ENCODE measurements around the gene ANKRD9.

ANKRD9 gene

GRCh38 chr14:102497998-102498677, 11.4 kb downstream of the ANKRD9 start:
- no peak for DNase-seq (ENCODE audit: low read depth)

GRCh38 chr14:102496958-102497744, 12.4 kb downstream of the ANKRD9 start:
- DNase-seq (ENCODE audit: low read depth): no peak

- DNase-seq (ENCODE audit: low read depth): no peak
Measured at GRCh38 chr14:102496331-102496691, 13.3 kb downstream of the ANKRD9 start.

- DNase-seq (ENCODE audit: low read depth): no peak
Measured at GRCh38 chr14:102495491-102496330, 13.9 kb downstream of the ANKRD9 start.

- DNase-seq (ENCODE audit: low read depth): no peak
Measured at GRCh38 chr14:102493585-102493984, 16.0 kb downstream of the ANKRD9 start.

- DNase-seq (ENCODE audit: low read depth): no peak
Measured at GRCh38 chr14:102493096-102493495, 16.5 kb downstream of the ANKRD9 start.

- no peak for DNase-seq (ENCODE audit: low read depth)
Measured at GRCh38 chr14:102492531-102492910, 17.1 kb downstream of the ANKRD9 start.

GRCh38 chr14:102491786-102492530, 17.6 kb downstream of the ANKRD9 start:
- DNase-seq (ENCODE audit: low read depth): no peak

GRCh38 chr14:102491366-102491765, 18.2 kb downstream of the ANKRD9 start:
- no peak for DNase-seq (ENCODE audit: low read depth)

GRCh38 chr14:102490456-102490855, 19.1 kb downstream of the ANKRD9 start:
- DNase-seq (ENCODE audit: low read depth): no peak

GRCh38 chr14:102487204-102487577, 22.4 kb downstream of the ANKRD9 start:
- no peak for DNase-seq (ENCODE audit: low read depth)

- DNase-seq (ENCODE audit: low read depth): no peak
Measured at GRCh38 chr14:102486513-102487203, 22.9 kb downstream of the ANKRD9 start.

- DNase-seq (ENCODE audit: low read depth): no peak
Measured at GRCh38 chr14:102485693-102486512, 23.7 kb downstream of the ANKRD9 start.

- no peak for DNase-seq (ENCODE audit: low read depth)
Measured at GRCh38 chr14:102484316-102484715, 25.3 kb downstream of the ANKRD9 start.

GRCh38 chr14:102481791-102482238, 27.8 kb downstream of the ANKRD9 start:
- no peak for DNase-seq (ENCODE audit: low read depth)

GRCh38 chr14:102481371-102481770, 28.2 kb downstream of the ANKRD9 start:
- DNase-seq (ENCODE audit: low read depth): no peak

GRCh38 chr14:102479777-102480176, 29.8 kb downstream of the ANKRD9 start:
- DNase-seq (ENCODE audit: low read depth): no peak

GRCh38 chr14:102479107-102479506, 30.5 kb downstream of the ANKRD9 start:
- DNase-seq (ENCODE audit: low read depth): no peak

GRCh38 chr14:102474934-102475333, 34.6 kb downstream of the ANKRD9 start:
- no peak for DNase-seq (ENCODE audit: low read depth)

- DNase-seq (ENCODE audit: low read depth): no peak
Measured at GRCh38 chr14:102473559-102473958, 36.0 kb downstream of the ANKRD9 start.

- DNase-seq (ENCODE audit: low read depth): no peak
Measured at GRCh38 chr14:102472791-102473150, 36.8 kb downstream of the ANKRD9 start.
